MM.1S (cell line): ENCODE data around the gene PRDM7.

Experiments
- DNase-seq: peaks from one replicate; pipeline ENCODE4 v3.0.0-alpha.2; 2015
- H2AFZ ChIP-seq: fragments of 300-600 bp; sonication (generic); 2 replicates; pipeline ENCODE4 v1.6.0; 2016; ENCODE audit warnings: antibody characterized with exemption, low read length
- H3F3A ChIP-seq: fragments of 300-600 bp; sonication (generic); 2 replicates; pipeline ENCODE4 v1.6.1; 2016; ENCODE audit warnings: mild to moderate bottlenecking, antibody characterized with exemption, low read length, moderate library complexity, mixed read lengths; ENCODE audit not compliant: insufficient read depth
- H3K27ac ChIP-seq: fragments of 300-600 bp; sonication (generic); 2 replicates; pipeline ENCODE4 v1.5.1; 2016; ENCODE audit warnings: mild to moderate bottlenecking, low read length
- H3K27me3 ChIP-seq: fragments of 300-600 bp; sonication (generic); replicated peaks from 2 replicates; pipeline ENCODE4 v1.6.0; 2016; ENCODE audit warnings: low read length; ENCODE audit not compliant: insufficient read depth
- H3K36me3 ChIP-seq: fragments of 300-600 bp; sonication (generic); replicated peaks from 2 replicates; pipeline ENCODE4 v1.6.1; 2016; ENCODE audit warnings: mild to moderate bottlenecking, low read length, mixed read lengths; ENCODE audit not compliant: insufficient read depth
- H3K4me1 ChIP-seq: fragments of 300-600 bp; sonication (generic); 2 replicates; pipeline ENCODE4 v1.6.1; 2016; ENCODE audit warnings: low read length, mixed read lengths
- H3K4me2 ChIP-seq: fragments of 300-600 bp; sonication (generic); 2 replicates; pipeline ENCODE4 v1.6.0; 2016; ENCODE audit warnings: low read depth, low read length
- H3K4me3 ChIP-seq: fragments of 300-600 bp; sonication (generic); 2 replicates; pipeline ENCODE4 v1.5.1; 2016; ENCODE audit warnings: low read length, mixed read lengths
- H3K79me2 ChIP-seq: fragments of 300-600 bp; sonication (generic); 2 replicates; pipeline ENCODE4 v1.6.1; 2016; ENCODE audit warnings: mixed run types, low read length, mixed read lengths
- H3K9ac ChIP-seq: fragments of 300-600 bp; sonication (generic); 2 replicates; pipeline ENCODE4 v1.6.1; 2016; ENCODE audit warnings: low read length, mixed read lengths
- H3K9me2 ChIP-seq: fragments of 300-600 bp; sonication (generic); replicated peaks from 2 replicates; pipeline ENCODE4 v1.6.1; 2016; ENCODE audit warnings: mild to moderate bottlenecking, low read length, mixed read lengths; ENCODE audit not compliant: insufficient read depth
- H3K9me3 ChIP-seq: fragments of 300-600 bp; sonication (generic); replicated peaks from 2 replicates; pipeline ENCODE4 v1.6.1; 2016; ENCODE audit warnings: mild to moderate bottlenecking, low read length, mixed read lengths; ENCODE audit not compliant: insufficient read depth
- H4K20me1 ChIP-seq: fragments of 300-600 bp; sonication (generic); 2 replicates; pipeline ENCODE4 v1.6.1; 2016; ENCODE audit warnings: mild to moderate bottlenecking, low read length, moderate library complexity, mixed read lengths; ENCODE audit not compliant: insufficient read depth
- EZH2 ChIP-seq: fragments of 300-600 bp; sonication (generic); optimal IDR thresholded peaks from 2 replicates; pipeline ENCODE3; 2017; ENCODE audit warnings: low read depth, mild to moderate bottlenecking, antibody characterized with exemption, low read length, mixed read lengths
- EZH2phosphoT487 ChIP-seq: fragments of 300-600 bp; sonication (generic); IDR thresholded peaks from 2 replicates; pipeline ENCODE4 v1.6.1; 2018; ENCODE audit warnings: antibody characterized with exemption, low read length
- TF ChIP-seq, protein P1 (sequence below): fragments of 300-600 bp; sonication (generic); IDR thresholded peaks from 2 replicates; pipeline ENCODE4 v1.5.1; 2016; ENCODE audit warnings: antibody characterized with exemption, low read length, mixed read lengths

Gene PRDM7

DNA sequence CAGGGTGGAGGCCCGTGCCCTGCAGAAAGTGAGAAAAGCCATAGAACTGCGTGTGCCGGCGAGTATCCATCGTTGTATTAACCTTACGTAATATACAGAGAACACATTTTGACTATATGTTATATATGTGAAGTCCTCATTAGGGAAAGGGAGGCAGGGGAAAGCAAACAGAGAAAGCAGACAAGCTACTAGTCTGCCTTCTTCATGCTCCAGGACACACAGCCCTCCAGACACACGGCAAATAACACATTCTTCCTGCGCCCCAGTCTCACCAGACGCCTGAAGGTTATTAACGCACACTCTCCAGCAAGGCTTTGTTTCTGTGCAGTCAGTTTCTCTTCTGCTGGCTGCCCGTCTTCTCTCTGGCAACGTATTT, 28.8 kb downstream of the PRDM7 start:
- H3F3A ChIP-seq: no peaks in the 10 kb centered on the region
- H3K4me1 ChIP-seq: no peaks in the 10 kb centered on the region
- no peak for DNase-seq
- H3K4me3 ChIP-seq: no peak overlapping the region
- H3K27me3 ChIP-seq: no peaks in the 10 kb centered on the region
- no peak overlapping the region for H3K27ac ChIP-seq
- no peak overlapping the region for H3K9ac ChIP-seq
- no peaks in the 10 kb centered on the region for H3K9me2 ChIP-seq
- H3K36me3 ChIP-seq: no peaks in the 10 kb centered on the region
- no peaks in the 10 kb centered on the region for H3K9me3 ChIP-seq
- no peaks in the 10 kb centered on the region for H4K20me1 ChIP-seq
- H3K4me2 ChIP-seq: no peak overlapping the region
- H3K79me2 ChIP-seq: no peaks in the 10 kb centered on the region
- TF ChIP-seq EZH2phosphoT487: no peak
- TF ChIP-seq, protein P1, sequence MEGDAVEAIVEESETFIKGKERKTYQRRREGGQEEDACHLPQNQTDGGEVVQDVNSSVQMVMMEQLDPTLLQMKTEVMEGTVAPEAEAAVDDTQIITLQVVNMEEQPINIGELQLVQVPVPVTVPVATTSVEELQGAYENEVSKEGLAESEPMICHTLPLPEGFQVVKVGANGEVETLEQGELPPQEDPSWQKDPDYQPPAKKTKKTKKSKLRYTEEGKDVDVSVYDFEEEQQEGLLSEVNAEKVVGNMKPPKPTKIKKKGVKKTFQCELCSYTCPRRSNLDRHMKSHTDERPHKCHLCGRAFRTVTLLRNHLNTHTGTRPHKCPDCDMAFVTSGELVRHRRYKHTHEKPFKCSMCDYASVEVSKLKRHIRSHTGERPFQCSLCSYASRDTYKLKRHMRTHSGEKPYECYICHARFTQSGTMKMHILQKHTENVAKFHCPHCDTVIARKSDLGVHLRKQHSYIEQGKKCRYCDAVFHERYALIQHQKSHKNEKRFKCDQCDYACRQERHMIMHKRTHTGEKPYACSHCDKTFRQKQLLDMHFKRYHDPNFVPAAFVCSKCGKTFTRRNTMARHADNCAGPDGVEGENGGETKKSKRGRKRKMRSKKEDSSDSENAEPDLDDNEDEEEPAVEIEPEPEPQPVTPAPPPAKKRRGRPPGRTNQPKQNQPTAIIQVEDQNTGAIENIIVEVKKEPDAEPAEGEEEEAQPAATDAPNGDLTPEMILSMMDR: no peak
- TF ChIP-seq EZH2: no peak
- H2AFZ ChIP-seq: no peak overlapping the region

DNA sequence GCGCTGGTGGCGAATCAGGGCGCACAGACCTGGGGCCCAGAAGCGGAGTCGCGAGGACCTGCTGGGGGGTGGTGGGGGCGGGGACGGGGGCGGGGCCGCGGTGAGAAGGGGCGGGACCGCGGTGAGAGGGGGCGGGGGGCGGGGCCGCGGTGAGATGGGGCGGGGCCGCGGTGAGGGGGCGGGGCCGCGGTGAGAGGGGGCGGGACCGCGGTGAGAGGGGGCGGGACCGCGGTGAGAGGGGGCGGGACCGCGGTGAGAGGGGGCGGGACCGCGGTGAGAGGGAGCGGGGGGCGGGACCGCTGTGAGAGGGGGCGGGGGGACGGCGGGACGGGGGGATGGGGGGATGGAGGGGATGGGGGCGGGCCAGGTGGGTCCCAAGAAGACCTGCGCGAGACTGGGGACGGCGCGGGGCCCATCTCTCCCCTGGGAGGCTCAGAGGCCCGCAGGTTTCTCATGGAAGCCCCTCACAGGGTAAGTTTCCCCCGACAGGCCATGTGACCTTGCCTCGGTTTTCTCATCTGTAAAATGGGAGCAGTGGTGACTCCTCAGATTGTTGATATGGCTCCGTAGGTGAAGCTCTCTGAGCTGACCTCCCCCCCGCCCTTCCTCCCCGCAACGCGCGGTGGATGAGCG, 29.3 kb downstream of the PRDM7 start:
- Histone ChIP-seq H4K20me1 (no peaks in the 10 kb centered on the region), H3F3A (no peaks in the 10 kb centered on the region), H3K27ac (no peak overlapping the region), H3K9ac (no peak overlapping the region), H3K27me3 (no peaks in the 10 kb centered on the region), H3K36me3 (no peaks in the 10 kb centered on the region), H3K4me3 (no peak overlapping the region), H3K4me1 (no peaks in the 10 kb centered on the region), H3K9me3 (no peaks in the 10 kb centered on the region), H3K4me2 (no peak overlapping the region), H3K79me2 (no peaks in the 10 kb centered on the region), H3K9me2 (no peaks in the 10 kb centered on the region), H2AFZ (no peak overlapping the region)
- TF ChIP-seq, protein P1: no peak
- TF ChIP-seq EZH2phosphoT487 (no peak), EZH2 (no peak)
- DNase-seq: no peak

DNA sequence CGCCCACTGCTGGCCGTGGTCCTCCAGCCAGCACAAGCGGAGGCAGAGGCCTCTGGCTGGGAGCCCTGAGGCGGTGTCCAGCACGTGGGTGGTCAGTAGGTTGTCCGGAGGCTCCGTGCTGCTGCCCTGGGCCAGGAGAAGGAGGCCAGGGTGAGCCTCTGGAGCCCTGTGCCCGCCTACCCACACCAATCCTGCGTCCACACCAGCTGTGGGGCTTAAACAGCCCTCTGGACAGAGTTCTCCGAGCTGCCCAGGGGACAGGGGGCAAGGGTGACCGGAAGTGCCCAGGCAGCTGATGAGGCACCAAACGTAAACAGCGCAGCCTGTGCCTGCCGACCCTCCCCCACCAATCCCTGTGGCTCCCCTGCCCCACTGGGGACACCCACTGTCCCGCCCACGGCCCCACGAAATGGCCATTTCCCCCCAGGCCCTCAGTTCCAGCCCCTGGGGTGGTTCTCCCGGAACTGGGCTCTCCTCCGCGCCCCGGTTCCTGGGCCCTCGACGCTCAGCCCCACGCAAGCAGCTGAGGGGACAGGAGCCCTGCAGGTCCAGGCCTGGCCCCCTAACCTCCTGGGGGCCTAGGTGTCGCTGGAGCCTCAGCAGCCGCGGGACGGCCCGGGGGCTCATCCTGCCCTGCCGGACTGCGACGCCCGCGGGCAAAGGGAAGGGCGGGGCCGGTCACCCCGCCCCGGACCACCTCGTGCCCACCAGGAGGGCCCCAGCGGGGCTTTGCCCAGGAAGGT, 30.0 kb downstream of the PRDM7 start:
- Histone ChIP-seq H3K36me3 (no peaks in the 10 kb centered on the region), H3K9me3 (no peaks in the 10 kb centered on the region), H3K4me2 (no peak overlapping the region), H3K27me3 (no peaks in the 10 kb centered on the region), H2AFZ (no peak overlapping the region), H3K9me2 (no peaks in the 10 kb centered on the region), H3K9ac (no peak overlapping the region), H3K27ac (no peak overlapping the region), H3F3A (no peaks in the 10 kb centered on the region), H3K4me3 (no peak overlapping the region), H3K79me2 (no peaks in the 10 kb centered on the region), H3K4me1 (no peaks in the 10 kb centered on the region), H4K20me1 (no peaks in the 10 kb centered on the region)
- no peak for DNase-seq
- TF ChIP-seq, protein P1: no peak
- TF ChIP-seq EZH2phosphoT487 (no peak), EZH2 (no peak)
